HCT116 (cell line): ENCODE measurements around the gene SEMA3G. TPM values are rescaled to one million over a fixed set of nuclear protein-coding genes. Genes with fewer than 3 reads are reported as not detected.

Source experiments
- ATAC-seq: fragments of 200-7000 bp; cut with Tn5 transposase; 2 replicates; pipeline ENCODE4 v1.9.1; 2020; ENCODE audit warnings: mild to moderate bottlenecking, moderate library complexity
- BruUV-seq: library from RNA; stranded (reverse); fragments of 400-500 nt; replicated peaks from 2 replicates; lab custom pipeline; 2021; lab: Mats Ljungman, UMichigan
- CTCF ChIA-PET: fragments of 300-600 bp; sonication (Branson Sonifier 250); formaldehyde crosslinking; loops from one replicate; lab custom pipeline; 2021; ENCODE audit warnings: antibody characterized with exemption; lab: Charles Lee
- POLR2A ChIA-PET: fragments of 300-600, 350-600 bp; sonication (Branson Sonifier 250); formaldehyde crosslinking; loops from one replicate; lab custom pipeline; 2021; ENCODE audit warnings: antibody characterized with exemption; lab: Charles Lee
- RAD21 ChIA-PET, 2 experiments: fragments of 300-600 bp; sonication (Branson Sonifier 250); formaldehyde crosslinking; loops; one replicate each; lab custom pipeline; 2023; ENCODE audit warnings: low total read pairs in 2 of 2; ENCODE audit not compliant: uncharacterized antibody in 2 of 2, unreplicated experiment in 2 of 2, low non-redundant PET in 1 of 2; lab: Charles Lee
- DNase-seq: peaks from one replicate; pipeline ENCODE4 v3.0.0-alpha.2; 2010; ENCODE audit warnings: low read depth, low spot score
- H2AFZ ChIP-seq: fragments of 200-600 bp; shearing (Covaris generic), sonication (generic); 2 replicates; pipeline ENCODE4 v1.6.1; 2017; ENCODE audit warnings: low read depth, mixed run types, mixed read lengths, antibody characterized with exemption, low read length; ENCODE audit not compliant: poor library complexity, severe bottlenecking
- H3K27ac ChIP-seq: 2 replicates; pipeline ENCODE4 v1.5.1; 2012; ENCODE audit warnings: low read depth, low read length
- H3K27me3 ChIP-seq: fragments of 200-600 bp; sonication (generic); 2 replicates; pipeline ENCODE4 v1.6.1; 2016; ENCODE audit warnings: mixed run types, low read length, mixed read lengths; ENCODE audit not compliant: insufficient read depth
- H3K36me3 ChIP-seq, 2 experiments: fragments of 200-500 bp in 1 of 2; fragments of 200-600 bp in 1 of 2; sonication (Bioruptor generic) in 1 of 2; sonication (generic) in 1 of 2; 2 replicates each; pipeline versions ENCODE4 v1.5.1 to v1.6.1; 2014 to 2016; ENCODE audit warnings: low read length in 2 of 2, inconsistent platforms in 1 of 2, mixed read lengths in 1 of 2, mixed run types in 1 of 2; ENCODE audit not compliant: insufficient read depth in 2 of 2, control insufficient read depth in 1 of 2
- H3K4me1 ChIP-seq, 2 experiments: fragments of 200-600 bp in 1 of 2; sonication (generic) in 1 of 2; 2 replicates each; pipeline versions ENCODE4 v1.5.1 to v1.6.1; 2012 to 2017; ENCODE audit warnings: low read length in 2 of 2, inconsistent platforms in 1 of 2, mild to moderate bottlenecking in 1 of 2, mixed read lengths in 1 of 2, mixed run types in 1 of 2, moderate library complexity in 1 of 2; ENCODE audit not compliant: insufficient read depth in 2 of 2, control insufficient read depth in 1 of 2
- H3K4me2 ChIP-seq: fragments of 200-600 bp; sonication (generic); 2 replicates; pipeline ENCODE4 v1.6.1; 2017; ENCODE audit warnings: mixed run types, low read length, mixed read lengths
- H3K4me3 ChIP-seq, 2 experiments: fragments of 200-600 bp in 1 of 2; sonication (generic) in 1 of 2; replicated peaks in 1 of 2; 2 replicates each; pipeline ENCODE4 v1.5.1; 2011 to 2016; ENCODE audit warnings: low read length in 2 of 2, control low read depth in 1 of 2, low read depth in 1 of 2, mild to moderate bottlenecking in 1 of 2, mixed read lengths in 1 of 2, mixed run types in 1 of 2
- H3K79me2 ChIP-seq: fragments of 200-600 bp; sonication (generic); 2 replicates; pipeline ENCODE4 v1.6.1; 2017; ENCODE audit warnings: mild to moderate bottlenecking, mixed run types, low read length, moderate library complexity, mixed read lengths; ENCODE audit not compliant: insufficient read depth
- H3K9ac ChIP-seq: fragments of 200-600 bp; sonication (generic); 2 replicates; pipeline ENCODE4 v1.6.1; 2016; ENCODE audit warnings: low read length, mixed read lengths
- H3K9me2 ChIP-seq: fragments of 200-600 bp; sonication (generic), shearing (Covaris generic); 2 replicates; pipeline ENCODE4 v1.6.1; 2017; ENCODE audit warnings: mixed run types, mild to moderate bottlenecking, moderate library complexity; ENCODE audit not compliant: insufficient read depth
- H3K9me3 ChIP-seq, 2 experiments: fragments of 200-500 bp in 1 of 2; fragments of 200-600 bp in 1 of 2; sonication (Bioruptor generic) in 1 of 2; sonication (generic) in 1 of 2; 2 replicates each; pipeline ENCODE4 v1.6.1; 2014 to 2017; ENCODE audit warnings: low read length in 2 of 2, mixed read lengths in 2 of 2, inconsistent platforms in 1 of 2, low read depth in 1 of 2, mild to moderate bottlenecking in 1 of 2, mixed run types in 1 of 2, moderate library complexity in 1 of 2; ENCODE audit not compliant: control insufficient read depth in 1 of 2, insufficient read depth in 1 of 2
- H4K20me1 ChIP-seq: fragments of 200-600 bp; sonication (generic), shearing (Covaris generic); 2 replicates; pipeline ENCODE4 v1.6.1; 2017; ENCODE audit warnings: mixed run types, mild to moderate bottlenecking, moderate library complexity; ENCODE audit not compliant: insufficient read depth
- CBX3 ChIP-seq: IDR thresholded peaks from 2 replicates; pipeline ENCODE4 v1.6.1; 2012; ENCODE audit warnings: low read depth
- CEBPB ChIP-seq: IDR thresholded peaks from 2 replicates; pipeline ENCODE4 v1.6.1; 2012; ENCODE audit warnings: low read depth
- CTCF ChIP-seq, 3 experiments: fragments of 200-600 bp in 1 of 3; sonication (generic) in 1 of 3; IDR thresholded peaks in 2 of 3; conservative IDR thresholded peaks in 1 of 3; 2 replicates each; pipeline ENCODE4 v1.5.1; 2012 to 2017; ENCODE audit warnings: low read depth in 2 of 3, low read length in 2 of 3, antibody characterized with exemption in 1 of 3, borderline replicate concordance in 1 of 3, control low read depth in 1 of 3, mild to moderate bottlenecking in 1 of 3, mixed read lengths in 1 of 3, mixed run types in 1 of 3, moderate library complexity in 1 of 3; ENCODE audit not compliant: insufficient read depth in 1 of 3
- EGR1 ChIP-seq: IDR thresholded peaks from 2 replicates; pipeline ENCODE4 v1.6.1; 2012; ENCODE audit warnings: low read depth
- EZH2 ChIP-seq: fragments of 200-600 bp; sonication (generic); IDR thresholded peaks from 2 replicates; pipeline ENCODE4 v1.6.1; 2017; ENCODE audit warnings: antibody characterized with exemption, mixed run types
- EZH2phosphoT487 ChIP-seq: fragments of 200-600 bp; IDR thresholded peaks from 2 replicates; pipeline ENCODE4 v1.6.1; 2018; ENCODE audit warnings: antibody characterized with exemption, borderline replicate concordance
- FOSL1 ChIP-seq: IDR thresholded peaks from 2 replicates; pipeline ENCODE4 v1.6.1; 2012; ENCODE audit warnings: low read depth
- JUND ChIP-seq: IDR thresholded peaks from 2 replicates; pipeline ENCODE4 v1.6.1; 2012
- SIN3A ChIP-seq: IDR thresholded peaks from 2 replicates; pipeline ENCODE4 v1.6.1; 2012; ENCODE audit warnings: low read depth
- SRF ChIP-seq: IDR thresholded peaks from 2 replicates; pipeline ENCODE4 v1.6.1; 2012; ENCODE audit warnings: low read depth
- YY1 ChIP-seq: IDR thresholded peaks from 2 replicates; pipeline ENCODE4 v1.6.1; 2011; ENCODE audit warnings: low read length, low read depth, moderate library complexity, mild to moderate bottlenecking; ENCODE audit not compliant: insufficient replicate concordance; ENCODE audit errors: extremely low read depth
- ZBTB33 ChIP-seq: IDR thresholded peaks from 2 replicates; pipeline ENCODE4 v1.6.1; 2011; ENCODE audit warnings: mild to moderate bottlenecking, low read length, moderate library complexity; ENCODE audit not compliant: insufficient replicate concordance; ENCODE audit errors: extremely low read depth
- ZFX ChIP-seq: fragments of 450-650 bp; IDR thresholded peaks from 2 replicates; pipeline ENCODE4 v1.6.1; 2017
- ZNF274 ChIP-seq: fragments of 200-500 bp; sonication (Bioruptor generic); IDR thresholded peaks from 2 replicates; pipeline ENCODE4 v1.6.1; 2014; ENCODE audit warnings: mild to moderate bottlenecking, low read depth, low read length, inconsistent platforms
- intact Hi-C: fragments of 100-400 bp; cut with micrococcal nuclease; formaldehyde crosslinking; loops from 2 replicates; pipeline ENCODE4 v1.10.0; 2022
- total RNA-seq: library from RNA; stranded (reverse); gene quantifications from one replicate; pipeline ENCODE4 v1.2.1, GENCODE V29; 2021; ENCODE audit not compliant: unreplicated experiment

SEMA3G gene
- total RNA-seq, 1 experiment from 2014 or later = 4.2 TPM

GRCh38 chr3:52440249-52440551, 4.7 kb downstream of the SEMA3G start:
- ChIA-PET POLR2A (no interaction called here), CTCF (no interaction called here), RAD21 (no interaction called here)
- TF ChIP-seq YY1 (no peak), CBX3 (no peak), EGR1 (no peak)
- Histone ChIP-seq H3K9me3 (no peaks in the 10 kb centered on the region), H3K4me2 (no peak overlapping the region), H3K9ac (no peak overlapping the region), H3K4me3 (no peak overlapping the region), H3K4me1 (peaks cover 2 to 11% of the 10 kb centered on the region in 2 experiments; a peak in 3 of 4 replicates), H3K36me3 (no peaks in the 10 kb centered on the region), H2AFZ (no peak overlapping the region), H3K27me3 (no peaks in the 10 kb centered on the region), H3K9me2 (no peaks in the 10 kb centered on the region), H3K27ac (no peak overlapping the region), H4K20me1 (no peaks in the 10 kb centered on the region), H3K79me2 (no peaks in the 10 kb centered on the region)
- no TSS peak for BruUV-seq
- intact Hi-C loops = no loop called here
- no peak for ATAC-seq
- no peak for DNase-seq

- intact Hi-C loops = no loop called here
- ChIA-PET POLR2A (no interaction called here), RAD21 (no interaction called here), CTCF (no interaction called here)
- TF ChIP-seq FOSL1 (no peak), CEBPB (no peak), CTCF (IDR thresholded peaks at IDR 0.05 in 2 of 3, conservative IDR thresholded peaks at IDR 0.05 in 1 of 3; ENCODE audit: borderline replicate concordance in 1 of 3, insufficient read depth in 1 of 3, low read depth in 2 of 3, low read length in 2 of 3) (no peak), ZNF274 (no peak), EZH2phosphoT487 (no peak), CBX3 (no peak), JUND (no peak), SRF (no peak), SIN3A (no peak), ZFX (no peak), EZH2 (no peak), ZBTB33 (no peak)
- H3K27me3 ChIP-seq = no peaks in the 10 kb centered on the region
- no peaks in the 10 kb centered on the region for H3K9me3 ChIP-seq
- H4K20me1 ChIP-seq = no peaks in the 10 kb centered on the region
- no peak overlapping the region for H3K4me2 ChIP-seq
- H2AFZ ChIP-seq = no peak overlapping the region
- no peak overlapping the region for H3K27ac ChIP-seq
- H3K4me1 ChIP-seq = peaks cover 1 to 6% of the 10 kb centered on the region in 2 experiments; a peak in 2 of 4 replicates
- DNase-seq (no peak), ATAC-seq (no peak)
- H3K9ac ChIP-seq = no peak overlapping the region
- BruUV-seq = no TSS peak
- H3K36me3 ChIP-seq = no peaks in the 10 kb centered on the region
- H3K4me3 ChIP-seq = no peak overlapping the region
- H3K79me2 ChIP-seq = no peaks in the 10 kb centered on the region
- H3K9me2 ChIP-seq = no peaks in the 10 kb centered on the region
Measured at GRCh38 chr3:52439426-52440248, 5.3 kb downstream of the SEMA3G start.
